GM12878 (cell line): ENCODE results near the gene RPRD1B.

Experiments used
- ATF3 ChIP-seq: IDR thresholded peaks from 2 replicates; pipeline ENCODE4 v1.6.1; 2011; ENCODE audit warnings: low read depth, mild to moderate bottlenecking, low read length, moderate library complexity, borderline replicate concordance; ENCODE audit errors: extremely low read depth
- CTCF ChIP-seq, 3 experiments: IDR thresholded peaks in 2 of 3; conservative IDR thresholded peaks in 1 of 3; 2 replicates each; pipeline ENCODE4 v1.5.1; 2011; ENCODE audit warnings: low read depth in 3 of 3, low read length in 3 of 3, mild to moderate bottlenecking in 3 of 3, control low read depth in 2 of 3, moderate library complexity in 2 of 3, inconsistent platforms in 1 of 3, mixed read lengths in 1 of 3; ENCODE audit not compliant: control insufficient read depth in 2 of 3, insufficient read depth in 1 of 3; ENCODE audit errors: extremely low read depth in 1 of 3
- EZH2 ChIP-seq: IDR thresholded peaks from 2 replicates; pipeline ENCODE4 v1.6.1; 2012; ENCODE audit warnings: low read depth, mild to moderate bottlenecking, control low read depth, inconsistent platforms, low read length, borderline replicate concordance; ENCODE audit not compliant: control insufficient read depth
- PML ChIP-seq: IDR thresholded peaks from 2 replicates; pipeline ENCODE4 v1.6.1; 2012; ENCODE audit warnings: low read length, inconsistent platforms
- SUZ12 ChIP-seq: fragments of 200-600 bp; sonication (generic); IDR thresholded peaks from one replicate; pipeline ENCODE4 v1.6.1; 2018; ENCODE audit warnings: antibody characterized with exemption, mild to moderate bottlenecking; ENCODE audit not compliant: unreplicated experiment

- TF ChIP-seq SUZ12 (no peak), ATF3 (no peak), PML (no peak), CTCF (IDR thresholded peaks at IDR 0.05 in 2 of 3, conservative IDR thresholded peaks at IDR 0.05 in 1 of 3; ENCODE audit: control insufficient read depth in 2 of 3, extremely low read depth in 1 of 3, insufficient read depth in 1 of 3, low read depth in 3 of 3, low read length in 3 of 3) (no peak), EZH2 (no peak)
Observed at GRCh38 chr20:38060536-38060935, 27.0 kb downstream of the RPRD1B start.
